Liver (tissue), 2 donors: ENCODE measurements around the gene SYNJ1.
A peak's percentile ranks its signal among the peaks of the same experiment; 100 is the strongest.

Source experiments
- EGR1 ChIP-seq, 2 donors: IDR thresholded peaks; 2 replicates each; pipeline ENCODE4 v1.6.1; 2016 to 2018; ENCODE audit warnings: antibody characterized with exemption in 2 of 2, low read depth in 2 of 2
- MAX ChIP-seq: IDR thresholded peaks from 2 replicates; pipeline ENCODE4 v1.6.1; 2016; ENCODE audit warnings: antibody characterized with exemption
- RAD21 ChIP-seq, 2 donors: IDR thresholded peaks; 2 replicates each; pipeline ENCODE4 v1.6.1; 2016; ENCODE audit warnings: antibody characterized with exemption in 2 of 2, mild to moderate bottlenecking in 2 of 2
- TF ChIP-seq, protein P1 (sequence below): IDR thresholded peaks from 2 replicates; pipeline ENCODE4 v1.6.1; 2016; ENCODE audit warnings: antibody characterized with exemption
- TF ChIP-seq, protein P2 (sequence below): IDR thresholded peaks from 2 replicates; pipeline ENCODE4 v1.6.1; 2016; ENCODE audit warnings: antibody characterized with exemption
- donor health status: healthy.

GRCh38 chr21:32592929-32593502 lies 134.8 kb downstream of the SYNJ1 start:
- TF ChIP-seq EGR1 (IDR thresholded peaks at IDR 0.05; ENCODE audit: low read depth in 2 of 2) (peak in 1 of 2 donors; percentile 63), MAX (peak; percentile 76), RAD21 (IDR thresholded peaks at IDR 0.05) (peak; percentile 43 to 53)
- TF ChIP-seq, protein P1, sequence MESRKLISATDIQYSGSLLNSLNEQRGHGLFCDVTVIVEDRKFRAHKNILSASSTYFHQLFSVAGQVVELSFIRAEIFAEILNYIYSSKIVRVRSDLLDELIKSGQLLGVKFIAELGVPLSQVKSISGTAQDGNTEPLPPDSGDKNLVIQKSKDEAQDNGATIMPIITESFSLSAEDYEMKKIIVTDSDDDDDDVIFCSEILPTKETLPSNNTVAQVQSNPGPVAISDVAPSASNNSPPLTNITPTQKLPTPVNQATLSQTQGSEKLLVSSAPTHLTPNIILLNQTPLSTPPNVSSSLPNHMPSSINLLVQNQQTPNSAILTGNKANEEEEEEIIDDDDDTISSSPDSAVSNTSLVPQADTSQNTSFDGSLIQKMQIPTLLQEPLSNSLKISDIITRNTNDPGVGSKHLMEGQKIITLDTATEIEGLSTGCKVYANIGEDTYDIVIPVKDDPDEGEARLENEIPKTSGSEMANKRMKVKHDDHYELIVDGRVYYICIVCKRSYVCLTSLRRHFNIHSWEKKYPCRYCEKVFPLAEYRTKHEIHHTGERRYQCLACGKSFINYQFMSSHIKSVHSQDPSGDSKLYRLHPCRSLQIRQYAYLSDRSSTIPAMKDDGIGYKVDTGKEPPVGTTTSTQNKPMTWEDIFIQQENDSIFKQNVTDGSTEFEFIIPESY = peak; percentile 83
- TF ChIP-seq, protein P2, sequence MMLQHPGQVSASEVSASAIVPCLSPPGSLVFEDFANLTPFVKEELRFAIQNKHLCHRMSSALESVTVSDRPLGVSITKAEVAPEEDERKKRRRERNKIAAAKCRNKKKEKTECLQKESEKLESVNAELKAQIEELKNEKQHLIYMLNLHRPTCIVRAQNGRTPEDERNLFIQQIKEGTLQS = no peak
